SK-N-SH (cell line): ENCODE data around the gene F11R. TPM values are rescaled to one million over a fixed set of nuclear protein-coding genes. Genes with fewer than 3 reads are reported as not detected.

Experiments used
- CTCF ChIA-PET: fragments of 300-600, 350-600 bp; formaldehyde crosslinking; extraction: SDS; loops from one replicate; lab custom pipeline; 2021; lab: Yijun Ruan, JAX
- POLR2A ChIA-PET: fragments of 350-600 bp; sonication (Branson Sonifier 250); formaldehyde crosslinking; extraction: SDS; loops from one replicate; lab custom pipeline; 2020; ENCODE audit warnings: antibody characterized with exemption, inconsistent platforms; lab: Yijun Ruan, JAX
- DNase-seq: peaks from one replicate; pipeline ENCODE4 v3.0.0; 2012
- H2AFZ ChIP-seq: fragments of 200-600 bp; sonication (generic); 2 replicates; pipeline ENCODE4 v1.8.1; 2016; ENCODE audit warnings: antibody characterized with exemption, mild to moderate bottlenecking, low read depth
- H3F3A ChIP-seq: fragments of 200-600 bp; sonication (generic); replicated peaks from 2 replicates; pipeline ENCODE3; 2016; ENCODE audit warnings: antibody characterized with exemption, mild to moderate bottlenecking; ENCODE audit not compliant: insufficient read depth
- H3K27ac ChIP-seq, 2 experiments: fragments of 200-500 bp in 1 of 2; fragments of 200-600 bp in 1 of 2; sonication (Bioruptor generic) in 1 of 2; sonication (generic), shearing (Covaris generic) in 1 of 2; 2 replicates each; pipeline versions ENCODE4 v1.5.1 to v1.6.1; 2014 to 2016; ENCODE audit warnings: low read depth in 2 of 2, inconsistent platforms in 1 of 2, low read length in 1 of 2, mild to moderate bottlenecking in 1 of 2, mixed read lengths in 1 of 2
- H3K27me3 ChIP-seq: fragments of 200-600 bp; sonication (generic), shearing (Covaris generic); 2 replicates; pipeline ENCODE4 v1.6.1; 2016; ENCODE audit warnings: mixed run types; ENCODE audit not compliant: insufficient read depth
- H3K36me3 ChIP-seq, 2 experiments: fragments of 200-500 bp in 1 of 2; fragments of 200-600 bp in 1 of 2; sonication (Bioruptor generic) in 1 of 2; sonication (generic) in 1 of 2; replicated peaks in 1 of 2; 2 replicates each; pipeline versions ENCODE3 to v1.5.1; 2014 to 2016; ENCODE audit warnings: low read length in 1 of 2, mild to moderate bottlenecking in 1 of 2; ENCODE audit not compliant: insufficient read depth in 2 of 2, control insufficient read depth in 1 of 2
- H3K4me1 ChIP-seq, 2 experiments: fragments of 200-500 bp in 1 of 2; fragments of 200-600 bp in 1 of 2; sonication (Bioruptor generic) in 1 of 2; sonication (generic), shearing (Covaris generic) in 1 of 2; 2 replicates each; pipeline versions ENCODE4 v1.5.1 to v1.6.1; 2014 to 2016; ENCODE audit warnings: low read depth in 1 of 2, low read length in 1 of 2, mixed run types in 1 of 2; ENCODE audit not compliant: insufficient read depth in 2 of 2, control insufficient read depth in 1 of 2
- H3K4me2 ChIP-seq: fragments of 200-600 bp; sonication (generic), shearing (Covaris generic); 2 replicates; pipeline ENCODE4 v1.6.1; 2017; ENCODE audit warnings: mixed run types
- H3K4me3 ChIP-seq, 2 experiments: fragments of 200-500 bp in 1 of 2; fragments of 200-600 bp in 1 of 2; sonication (Bioruptor generic) in 1 of 2; sonication (generic), shearing (Covaris generic) in 1 of 2; 2 replicates each; pipeline versions ENCODE4 v1.5.1 to v1.8.1; 2014 to 2016; ENCODE audit warnings: low read depth in 2 of 2, inconsistent platforms in 1 of 2, low read length in 1 of 2, mild to moderate bottlenecking in 1 of 2, mixed read lengths in 1 of 2, moderate library complexity in 1 of 2
- H3K79me2 ChIP-seq: fragments of 200-600 bp; sonication (generic); 2 replicates; pipeline ENCODE4 v1.8.1; 2017; ENCODE audit warnings: mild to moderate bottlenecking; ENCODE audit not compliant: insufficient read depth
- H3K9ac ChIP-seq: fragments of 200-600 bp; sonication (generic); 2 replicates; pipeline ENCODE4 v1.6.1; 2017; ENCODE audit warnings: mixed run types
- H3K9me2 ChIP-seq: fragments of 200-600 bp; sonication (generic); 2 replicates; pipeline ENCODE4 v1.6.1; 2017; ENCODE audit warnings: mixed run types
- H3K9me3 ChIP-seq: fragments of 200-600 bp; sonication (generic); 2 replicates; pipeline ENCODE4 v1.6.1; 2017; ENCODE audit warnings: mixed run types, mild to moderate bottlenecking, moderate library complexity
- H4K20me1 ChIP-seq: fragments of 200-600 bp; sonication (generic); 2 replicates; pipeline ENCODE4 v1.6.1; 2017; ENCODE audit warnings: mild to moderate bottlenecking, mixed run types; ENCODE audit not compliant: insufficient read depth
- EZH2phosphoT487 ChIP-seq: fragments of 200-600 bp; sonication (generic); IDR thresholded peaks from 2 replicates; pipeline ENCODE4 v1.6.1; 2017; ENCODE audit warnings: low read depth, mixed run types, mild to moderate bottlenecking, antibody characterized with exemption, moderate library complexity, borderline replicate concordance
- FOSL2 ChIP-seq: IDR thresholded peaks from 2 replicates; pipeline ENCODE4 v1.4.0; 2012; ENCODE audit warnings: low read depth, mild to moderate bottlenecking, moderate library complexity, borderline replicate concordance
- JUND ChIP-seq: IDR thresholded peaks from 2 replicates; pipeline ENCODE4 v1.4.0; 2012
- MEF2A ChIP-seq: IDR thresholded peaks from 2 replicates; pipeline ENCODE4 v1.4.0; 2012; ENCODE audit warnings: low read depth, borderline replicate concordance
- NFIC ChIP-seq: IDR thresholded peaks from 2 replicates; pipeline ENCODE4 v1.4.0; 2012; ENCODE audit warnings: borderline replicate concordance
- RFX5 ChIP-seq: IDR thresholded peaks from 2 replicates; pipeline ENCODE4 v1.6.1; 2012; ENCODE audit warnings: mild to moderate bottlenecking, improper control_type of control experiment, low read length
- USF1 ChIP-seq: IDR thresholded peaks from 2 replicates; pipeline ENCODE4 v1.4.0; 2012; ENCODE audit warnings: low read depth, borderline replicate concordance
- USF2 ChIP-seq: fragments of 150-350 bp; IDR thresholded peaks from 2 replicates; pipeline ENCODE4 v1.6.1; 2017; ENCODE audit warnings: antibody characterized with exemption, low read length, low read depth, borderline replicate concordance
- WGBS: methylation state at CpG from one replicate; pipeline ENCODE4 v1.1.6; 2017; ENCODE audit warnings: low lambda C conversion rate; 5-methylcytosine and 5-hydroxymethylcytosine counted together
- polyA plus RNA-seq, 3 experiments: library from polyadenylated mRNA; depleted of rRNA; stranded (reverse); fragments of >200 nt; gene quantifications; 2 replicates each; pipeline ENCODE4 v1.2.3, GENCODE V29; 2012
- TF ChIP-seq, protein P1 (sequence below): fragments of 200-600 bp; sonication (generic); IDR thresholded peaks from 2 replicates; pipeline ENCODE4 v1.6.1; 2017; ENCODE audit warnings: antibody characterized with exemption, mild to moderate bottlenecking, moderate library complexity
- TF ChIP-seq, protein P2 (sequence below): IDR thresholded peaks from 2 replicates; pipeline ENCODE4; 2012
- TF ChIP-seq, protein P3 (sequence below): IDR thresholded peaks from 2 replicates; pipeline ENCODE4 v1.4.0; 2012; ENCODE audit warnings: low read depth, borderline replicate concordance

F11R gene
- polyA plus RNA-seq, 1 of the 3 experiments (the other 2 are of a cell fraction), result 9.0 TPM

GRCh38 chr1:161007369-161007768 is 13.6 kb downstream of the F11R start:
- H3K9me3 ChIP-seq, result no peaks in the 10 kb centered on the region
- no peak overlapping the region for H3K9ac ChIP-seq
- no peaks in the 10 kb centered on the region for H3K4me1 ChIP-seq
- no peaks in the 10 kb centered on the region for H3K9me2 ChIP-seq
- H3K79me2 ChIP-seq, result no peaks in the 10 kb centered on the region
- no peaks in the 10 kb centered on the region for H4K20me1 ChIP-seq
- no peaks in the 10 kb centered on the region for H3F3A ChIP-seq
- H3K27ac ChIP-seq, result no peak overlapping the region
- no peak for DNase-seq
- no peak overlapping the region for H2AFZ ChIP-seq
- no peaks in the 10 kb centered on the region for H3K36me3 ChIP-seq
- no peaks in the 10 kb centered on the region for H3K27me3 ChIP-seq
- no peak for TF ChIP-seq MEF2A
- no peak for TF ChIP-seq FOSL2
- TF ChIP-seq, protein P1, sequence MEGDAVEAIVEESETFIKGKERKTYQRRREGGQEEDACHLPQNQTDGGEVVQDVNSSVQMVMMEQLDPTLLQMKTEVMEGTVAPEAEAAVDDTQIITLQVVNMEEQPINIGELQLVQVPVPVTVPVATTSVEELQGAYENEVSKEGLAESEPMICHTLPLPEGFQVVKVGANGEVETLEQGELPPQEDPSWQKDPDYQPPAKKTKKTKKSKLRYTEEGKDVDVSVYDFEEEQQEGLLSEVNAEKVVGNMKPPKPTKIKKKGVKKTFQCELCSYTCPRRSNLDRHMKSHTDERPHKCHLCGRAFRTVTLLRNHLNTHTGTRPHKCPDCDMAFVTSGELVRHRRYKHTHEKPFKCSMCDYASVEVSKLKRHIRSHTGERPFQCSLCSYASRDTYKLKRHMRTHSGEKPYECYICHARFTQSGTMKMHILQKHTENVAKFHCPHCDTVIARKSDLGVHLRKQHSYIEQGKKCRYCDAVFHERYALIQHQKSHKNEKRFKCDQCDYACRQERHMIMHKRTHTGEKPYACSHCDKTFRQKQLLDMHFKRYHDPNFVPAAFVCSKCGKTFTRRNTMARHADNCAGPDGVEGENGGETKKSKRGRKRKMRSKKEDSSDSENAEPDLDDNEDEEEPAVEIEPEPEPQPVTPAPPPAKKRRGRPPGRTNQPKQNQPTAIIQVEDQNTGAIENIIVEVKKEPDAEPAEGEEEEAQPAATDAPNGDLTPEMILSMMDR, result no peak
- TF ChIP-seq USF2, result no peak
- no peak for TF ChIP-seq JUND
- TF ChIP-seq RFX5, result no peak
- TF ChIP-seq, protein P2, sequence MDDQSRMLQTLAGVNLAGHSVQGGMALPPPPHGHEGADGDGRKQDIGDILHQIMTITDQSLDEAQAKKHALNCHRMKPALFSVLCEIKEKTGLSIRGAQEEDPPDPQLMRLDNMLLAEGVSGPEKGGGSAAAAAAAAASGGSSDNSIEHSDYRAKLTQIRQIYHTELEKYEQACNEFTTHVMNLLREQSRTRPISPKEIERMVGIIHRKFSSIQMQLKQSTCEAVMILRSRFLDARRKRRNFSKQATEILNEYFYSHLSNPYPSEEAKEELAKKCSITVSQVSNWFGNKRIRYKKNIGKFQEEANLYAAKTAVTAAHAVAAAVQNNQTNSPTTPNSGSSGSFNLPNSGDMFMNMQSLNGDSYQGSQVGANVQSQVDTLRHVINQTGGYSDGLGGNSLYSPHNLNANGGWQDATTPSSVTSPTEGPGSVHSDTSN, result no peak
- TF ChIP-seq, protein P3, sequence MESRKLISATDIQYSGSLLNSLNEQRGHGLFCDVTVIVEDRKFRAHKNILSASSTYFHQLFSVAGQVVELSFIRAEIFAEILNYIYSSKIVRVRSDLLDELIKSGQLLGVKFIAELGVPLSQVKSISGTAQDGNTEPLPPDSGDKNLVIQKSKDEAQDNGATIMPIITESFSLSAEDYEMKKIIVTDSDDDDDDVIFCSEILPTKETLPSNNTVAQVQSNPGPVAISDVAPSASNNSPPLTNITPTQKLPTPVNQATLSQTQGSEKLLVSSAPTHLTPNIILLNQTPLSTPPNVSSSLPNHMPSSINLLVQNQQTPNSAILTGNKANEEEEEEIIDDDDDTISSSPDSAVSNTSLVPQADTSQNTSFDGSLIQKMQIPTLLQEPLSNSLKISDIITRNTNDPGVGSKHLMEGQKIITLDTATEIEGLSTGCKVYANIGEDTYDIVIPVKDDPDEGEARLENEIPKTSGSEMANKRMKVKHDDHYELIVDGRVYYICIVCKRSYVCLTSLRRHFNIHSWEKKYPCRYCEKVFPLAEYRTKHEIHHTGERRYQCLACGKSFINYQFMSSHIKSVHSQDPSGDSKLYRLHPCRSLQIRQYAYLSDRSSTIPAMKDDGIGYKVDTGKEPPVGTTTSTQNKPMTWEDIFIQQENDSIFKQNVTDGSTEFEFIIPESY, result no peak
- TF ChIP-seq USF1, result no peak
- no peak for TF ChIP-seq NFIC
- no peak for TF ChIP-seq EZH2phosphoT487
- no peak overlapping the region for H3K4me2 ChIP-seq
- ChIA-PET CTCF (interaction anchor here (1.5 to 2.4 kb wide), 2 partner anchors 10 to 17 kb away, joined by 3 to 8 read pairs; no protein-coding TSS in a partner anchor), POLR2A (no interaction called here)
- 80% methylated on average over 2 of the region's 2 CpGs for WGBS
- H3K4me3 ChIP-seq, result no peak overlapping the region
